Measurements from ENCODE around the gene GPR62.

The GPR62 gene

DNA sequence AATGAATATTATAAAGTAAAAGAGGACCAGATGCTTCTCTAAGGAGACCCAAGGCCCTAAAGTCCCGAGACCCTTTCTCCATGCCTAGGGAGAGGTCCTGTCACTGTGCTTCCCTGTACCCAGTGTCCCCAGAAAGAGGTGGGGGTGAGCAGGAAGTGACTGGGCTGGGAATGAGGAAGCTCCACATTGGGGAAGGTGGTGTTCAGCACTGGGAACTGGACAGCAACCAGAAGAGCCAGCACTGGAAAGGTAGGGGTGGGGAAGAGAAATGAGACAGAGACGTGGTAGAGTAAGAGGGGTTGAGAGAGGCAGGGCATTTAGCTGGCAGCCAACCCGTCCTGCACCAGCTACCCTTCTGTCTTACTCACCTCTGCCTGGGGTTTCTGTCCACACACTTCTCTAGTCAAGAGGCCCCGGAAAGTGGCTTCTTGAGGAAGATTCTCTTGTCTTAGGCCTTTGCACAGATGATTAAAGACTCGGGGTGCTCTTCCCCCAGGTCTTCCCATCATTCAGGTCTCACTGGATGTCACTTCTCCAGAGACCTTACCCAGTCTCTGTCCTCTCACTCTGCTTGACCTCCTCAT is 25.7 kb upstream of the GPR62 start:
- TF ChIP-seq CTCF (IDR thresholded peaks at IDR 0.05; ENCODE audit: low read depth, low read length): no peak
- H3K4me3 ChIP-seq (ENCODE audit: low read depth, low read length): no peak overlapping the region

DNA sequence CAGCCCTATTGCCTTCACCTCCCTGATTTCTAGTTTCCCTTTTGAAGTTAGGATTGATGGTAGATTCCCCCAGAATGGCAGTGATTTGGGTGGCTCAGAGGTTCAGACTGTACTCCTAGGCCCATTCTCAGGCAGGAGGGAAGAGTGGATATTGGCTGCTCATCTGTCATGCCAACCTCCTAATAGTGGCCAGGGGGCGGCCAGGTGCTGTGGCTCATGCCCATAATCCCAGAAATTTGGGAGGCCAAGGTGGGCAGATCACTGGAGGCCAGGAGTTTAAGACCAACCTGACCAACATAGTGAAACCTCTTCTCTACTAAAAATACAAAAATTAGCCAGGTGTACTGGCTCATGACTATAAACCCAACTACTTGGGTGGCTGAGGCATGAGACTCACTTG is 24.7 kb upstream of the GPR62 start:
- H3K4me3 ChIP-seq (ENCODE audit: low read depth, low read length): no peak overlapping the region
- no peak for TF ChIP-seq CTCF (IDR thresholded peaks at IDR 0.05; ENCODE audit: low read depth, low read length)

GRCh38 chr3:51931756-51932155 is 23.4 kb upstream of the GPR62 start:
- no peak overlapping the region for H3K4me3 ChIP-seq (ENCODE audit: low read depth, low read length)
- TF ChIP-seq CTCF (IDR thresholded peaks at IDR 0.05; ENCODE audit: low read depth, low read length): no peak

DNA sequence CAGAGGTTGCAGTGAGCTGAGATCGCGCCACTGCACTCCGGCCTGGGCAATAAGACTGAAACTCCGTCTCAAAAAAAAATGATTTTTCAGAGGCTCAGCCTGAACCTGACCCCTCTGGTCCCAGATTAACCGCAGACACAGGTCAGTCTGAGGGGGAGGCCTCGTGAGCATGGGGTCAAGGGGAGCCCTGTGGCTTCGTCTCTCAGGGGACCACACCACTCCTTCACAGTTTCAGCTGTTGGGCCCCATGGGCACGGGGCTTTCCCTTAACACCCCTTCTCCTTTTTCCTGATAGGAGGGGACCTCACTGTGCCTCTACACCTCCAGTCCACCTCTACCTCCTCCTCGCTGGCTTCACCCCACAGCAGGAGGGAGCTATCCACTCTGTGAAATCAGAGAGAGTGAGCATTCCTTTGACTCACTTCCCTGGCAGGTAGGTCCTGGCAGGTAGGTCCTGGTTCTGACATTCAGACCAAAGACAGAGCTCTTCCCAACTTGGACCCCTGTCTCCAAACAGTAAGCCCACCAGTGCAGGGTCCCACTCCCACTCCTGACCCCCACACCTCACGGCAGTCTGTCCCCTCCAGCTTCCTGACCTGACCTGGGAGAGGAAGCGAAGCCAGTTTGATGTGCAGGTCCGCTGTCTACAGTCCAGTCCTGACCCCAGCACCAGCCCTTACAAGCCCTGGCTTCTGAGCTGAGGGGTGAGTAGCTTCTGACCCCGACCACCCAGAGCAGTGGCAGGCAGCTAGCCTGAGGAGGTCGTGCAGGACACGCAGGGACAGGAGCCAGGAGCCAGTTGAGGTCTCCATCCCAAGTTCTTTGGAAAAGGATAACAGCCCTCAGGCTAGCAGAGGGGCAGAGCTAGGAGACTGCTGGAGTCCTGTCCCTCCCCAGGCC is 22.5 kb upstream of the GPR62 start:
- TF ChIP-seq CTCF (IDR thresholded peaks at IDR 0.05; ENCODE audit: low read depth, low read length): no peak
- H3K4me3 ChIP-seq (ENCODE audit: low read depth, low read length): no peak overlapping the region

GRCh38 chr3:51933471-51934138 is 21.6 kb upstream of the GPR62 start:
- TF ChIP-seq CTCF (IDR thresholded peaks at IDR 0.05; ENCODE audit: low read depth, low read length): no peak
- H3K4me3 ChIP-seq (ENCODE audit: low read depth, low read length): no peak overlapping the region

DNA sequence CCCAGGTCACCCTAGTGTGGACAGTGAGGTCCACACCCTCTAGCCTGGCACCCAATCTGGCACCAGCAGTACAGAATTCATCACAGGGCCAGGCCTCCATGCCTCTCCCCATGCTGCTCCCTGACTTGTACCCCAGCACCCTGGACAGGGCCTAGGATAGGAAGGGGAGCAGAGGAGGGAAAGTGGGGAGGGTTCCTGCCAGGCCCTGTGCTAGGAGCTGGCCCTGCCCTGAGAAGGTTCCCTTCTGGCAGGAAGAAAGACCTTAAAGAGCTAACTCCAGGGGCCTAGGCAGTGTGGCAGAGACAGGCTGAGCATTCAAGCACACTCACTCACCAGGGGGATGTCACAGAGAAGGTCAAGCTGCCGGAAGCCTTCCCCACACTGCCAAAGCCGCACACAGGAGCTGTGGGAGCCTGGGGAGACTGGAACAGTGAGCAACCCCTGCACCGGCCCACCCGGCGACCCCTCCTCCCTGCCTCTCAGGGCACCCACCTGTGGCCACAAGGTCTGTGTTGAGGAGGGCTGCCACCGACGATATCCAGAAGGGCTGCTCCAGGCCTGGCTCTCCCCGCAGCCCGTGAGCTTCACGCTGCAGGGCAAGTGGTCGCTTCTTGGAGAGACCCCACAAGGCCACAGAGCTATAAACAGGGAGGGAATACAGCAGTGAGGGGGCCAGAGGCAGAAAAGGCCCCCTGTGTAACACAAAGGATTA is 20.9 kb upstream of the GPR62 start:
- no peak overlapping the region for H3K4me3 ChIP-seq (ENCODE audit: low read depth, low read length)
- no peak for TF ChIP-seq CTCF (IDR thresholded peaks at IDR 0.05; ENCODE audit: low read depth, low read length)
